HG03571 (cell line): ENCODE data around the gene DSTN.
"Not testable (repeated sequence)": the region's sequence is repeated elsewhere in the genome, so short reads cannot be mapped to it uniquely, and the experiment has no call there.

Experiments used
- ATAC-seq: cut with Tn5 transposase; IDR thresholded peaks from one replicate; pipeline ENCODE4 v1.9.1; 2021; ENCODE audit not compliant: unreplicated experiment

DSTN gene

GRCh38 chr20:17648791-17649730 is 79.2 kb downstream of the DSTN start:
- ATAC-seq = no peak

- no peak for ATAC-seq
Measured at GRCh38 chr20:17650301-17651128, 80.6 kb downstream of the DSTN start.

GRCh38 chr20:17651129-17651759 is 81.4 kb downstream of the DSTN start:
- no peak for ATAC-seq

GRCh38 chr20:17651760-17652388 is 82.0 kb downstream of the DSTN start:
- no peak for ATAC-seq

- no peak for ATAC-seq
Measured at GRCh38 chr20:17652411-17652810, 82.5 kb downstream of the DSTN start.

GRCh38 chr20:17653835-17654648 is 84.2 kb downstream of the DSTN start:
- ATAC-seq = no peak

- ATAC-seq = no peak
Measured at GRCh38 chr20:17654649-17655285, 84.9 kb downstream of the DSTN start.

GRCh38 chr20:17655286-17655651 is 85.4 kb downstream of the DSTN start:
- no peak for ATAC-seq

GRCh38 chr20:17655865-17656479 is 86.1 kb downstream of the DSTN start:
- ATAC-seq = no peak

GRCh38 chr20:17657079-17657825 is 87.4 kb downstream of the DSTN start:
- no peak for ATAC-seq

GRCh38 chr20:17657898-17658647 is 88.2 kb downstream of the DSTN start:
- no peak for ATAC-seq

- no peak for ATAC-seq
Measured at GRCh38 chr20:17658648-17658993, 88.7 kb downstream of the DSTN start.

- ATAC-seq = not testable (repeated sequence)
Measured at GRCh38 chr20:17659344-17659743, 89.5 kb downstream of the DSTN start.
